Measurements from ENCODE around the gene RNF41. TPM values are rescaled to one million over a fixed set of nuclear protein-coding genes. Genes with fewer than 3 reads are reported as not detected.

Gene RNF41
- polyA plus RNA-seq, 12 donors = 35.3 to 47.1 (median 41.8) TPM; not detected in 1

DNA sequence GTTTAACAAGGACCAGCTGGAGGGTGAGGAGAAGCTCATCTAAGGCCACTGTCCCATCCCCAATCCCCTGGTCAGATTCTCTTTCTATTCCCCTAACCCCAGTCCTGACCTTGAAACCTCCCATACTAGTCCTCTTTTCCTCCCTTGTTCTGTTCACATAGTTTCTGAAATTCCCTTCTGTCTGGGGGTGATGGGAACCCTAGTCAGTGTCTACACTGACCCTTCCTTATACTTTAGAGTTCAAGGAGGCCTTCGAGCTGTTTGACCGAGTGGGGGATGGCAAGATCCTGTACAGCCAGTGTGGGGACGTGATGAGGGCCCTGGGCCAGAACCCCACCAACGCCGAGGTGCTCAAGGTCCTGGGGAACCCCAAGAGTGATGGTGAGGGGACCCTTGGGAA, 66.9 kb downstream of the RNF41 start:
- DNase-seq = no peak

- DNase-seq = no peak
Measured at GRCh38 chr12:56154246-56154771, 67.4 kb downstream of the RNF41 start.

DNA sequence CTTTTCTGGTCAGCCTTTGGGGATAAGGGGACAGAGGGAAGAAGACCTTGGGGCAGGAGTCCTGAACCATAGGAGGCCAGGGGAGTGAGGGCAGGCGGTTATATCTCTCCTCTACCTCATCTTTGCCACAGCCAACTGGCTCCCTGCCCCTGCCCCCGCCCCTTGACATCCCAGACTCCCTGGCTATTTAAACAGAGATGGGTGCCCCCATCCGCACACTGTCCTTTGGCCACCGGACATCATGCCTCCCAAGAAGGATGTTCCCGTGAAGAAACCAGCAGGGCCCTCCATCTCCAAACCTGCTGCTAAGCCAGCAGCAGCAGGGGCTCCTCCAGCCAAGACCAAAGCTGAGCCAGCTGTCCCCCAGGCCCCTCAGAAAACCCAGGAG, 68.0 kb downstream of the RNF41 start:
- no peak for DNase-seq

GRCh38 chr12:56152756-56153677, 68.7 kb downstream of the RNF41 start:
- no peak for DNase-seq

Other genes starting within 250 kb of the RNF41 start
- gene RAB5B, start 247.8 kb downstream of the RNF41 start, polyA plus RNA-seq (ENCODE audit: insufficient read length in 12 of 12) = 100 to 1,000 TPM in 11 of 12 donors, not detected in 1; 115 to 151 (median 130) TPM
- 10 to 100 TPM in 11 of 12 donors, not detected in 1; 12.0 to 30.1 (median 14.7) TPM for gene SUOX, start 224.6 kb downstream of the RNF41 start, polyA plus RNA-seq (ENCODE audit: insufficient read length in 12 of 12)
- 10 to 100 TPM in 2 of 12 donors, 1 to 10 TPM in 9, not detected in 1; 6.4 to 18.9 (median 8.8) TPM for gene IKZF4, start 200.9 kb downstream of the RNF41 start, polyA plus RNA-seq (ENCODE audit: insufficient read length in 12 of 12)
- gene RPS26, start 180.0 kb downstream of the RNF41 start, polyA plus RNA-seq (ENCODE audit: insufficient read length in 12 of 12) = 100 to 1,000 TPM in 11 of 12 donors, not detected in 1; 101 to 603 (median 433) TPM
- 1,000 to 10,000 TPM in 1 of 12 donors, 100 to 1,000 TPM in 11; 119 to 2,162 (median 195) TPM for gene ERBB3, start 141.8 kb downstream of the RNF41 start, polyA plus RNA-seq (ENCODE audit: insufficient read length in 12 of 12)
- gene PA2G4, start 117.4 kb downstream of the RNF41 start, polyA plus RNA-seq (ENCODE audit: insufficient read length in 12 of 12) = 100 to 1,000 TPM in 9 of 12 donors, 10 to 100 TPM in 2, not detected in 1; 94.9 to 156 (median 115) TPM
- over 10,000 TPM in 1 of 12 donors, 1,000 to 10,000 TPM in 11; 2,042 to 11,980 (median 5,603) TPM for gene RPL41, start 105.3 kb downstream of the RNF41 start, polyA plus RNA-seq (ENCODE audit: insufficient read length in 12 of 12)
- 1 to 10 TPM in 11 of 12 donors, not detected in 1; 3.3 to 8.8 (median 5.0) TPM for gene ZC3H10, start 103.7 kb downstream of the RNF41 start, polyA plus RNA-seq (ENCODE audit: insufficient read length in 12 of 12)
- gene ESYT1, start 93.7 kb downstream of the RNF41 start, polyA plus RNA-seq (ENCODE audit: insufficient read length in 12 of 12) = 10 to 100 TPM in 11 of 12 donors, not detected in 1; 40.1 to 83.4 (median 75.0) TPM
- gene MYL6B, start 69.3 kb downstream of the RNF41 start, polyA plus RNA-seq (ENCODE audit: insufficient read length in 12 of 12) = 1,000 to 10,000 TPM in 2 of 12 donors, 100 to 1,000 TPM in 10; 364 to 1,212 (median 828) TPM
- gene MYL6, start 63.6 kb downstream of the RNF41 start, polyA plus RNA-seq (ENCODE audit: insufficient read length in 12 of 12) = 1,000 to 10,000 TPM in 11 of 12 donors, not detected in 1; 1,137 to 1,762 (median 1,374) TPM
- gene SMARCC2, start 32.4 kb downstream of the RNF41 start, polyA plus RNA-seq (ENCODE audit: insufficient read length in 12 of 12) = 100 to 1,000 TPM in 1 of 12 donors, 10 to 100 TPM in 10, not detected in 1; 56.4 to 105 (median 65.4) TPM
- 10 to 100 TPM in 11 of 12 donors, not detected in 1; 14.7 to 36.7 (median 17.3) TPM for gene NABP2, start 2.4 kb upstream of the RNF41 start, polyA plus RNA-seq (ENCODE audit: insufficient read length in 12 of 12)
- gene SLC39A5, start 8.1 kb upstream of the RNF41 start, polyA plus RNA-seq (ENCODE audit: insufficient read length in 12 of 12) = 10 to 100 TPM in 1 of 12 donors, 1 to 10 TPM in 2, under 1 TPM in 7, not detected in 2; 0.13 to 85.4 (median 0.59) TPM
- gene ANKRD52, start 36.5 kb upstream of the RNF41 start, polyA plus RNA-seq (ENCODE audit: insufficient read length in 12 of 12) = 10 to 100 TPM in 11 of 12 donors, not detected in 1; 12.6 to 25.2 (median 17.7) TPM
- 10 to 100 TPM in 11 of 12 donors, not detected in 1; 13.5 to 32.5 (median 17.4) TPM for gene COQ10A, start 45.0 kb upstream of the RNF41 start, polyA plus RNA-seq (ENCODE audit: insufficient read length in 12 of 12)
- 100 to 1,000 TPM; 136 to 255 (median 226) TPM for gene CS, start 78.4 kb upstream of the RNF41 start, polyA plus RNA-seq (ENCODE audit: insufficient read length in 12 of 12)
- gene CNPY2, start 94.1 kb upstream of the RNF41 start, polyA plus RNA-seq (ENCODE audit: insufficient read length in 12 of 12) = 10 to 100 TPM in 11 of 12 donors, not detected in 1; 36.5 to 90.7 (median 57.4) TPM
- gene PAN2, start 112.1 kb upstream of the RNF41 start, polyA plus RNA-seq (ENCODE audit: insufficient read length in 12 of 12) = 10 to 100 TPM in 11 of 12 donors, not detected in 1; 30.5 to 85.6 (median 47.9) TPM
- gene IL23A, start 117.0 kb upstream of the RNF41 start, polyA plus RNA-seq (ENCODE audit: insufficient read length in 12 of 12) = 1 to 10 TPM in 1 of 12 donors, under 1 TPM in 7, not detected in 4; 0.26 to 2.2 (median 0.58) TPM
- 100 to 1,000 TPM in 2 of 12 donors, 10 to 100 TPM in 9, not detected in 1; 33.4 to 116 (median 56.4) TPM for gene STAT2, start 138.2 kb upstream of the RNF41 start, polyA plus RNA-seq (ENCODE audit: insufficient read length in 12 of 12)
- gene APOF, start 140.9 kb upstream of the RNF41 start, polyA plus RNA-seq (ENCODE audit: insufficient read length in 12 of 12) = under 1 TPM in 3 of 12 donors, not detected in 9; 0.07 to 0.12 (median 0.11) TPM
- 10 to 100 TPM in 9 of 12 donors, 1 to 10 TPM in 2, not detected in 1; 9.8 to 23.6 (median 16.1) TPM for gene TIMELESS, start 227.5 kb upstream of the RNF41 start, polyA plus RNA-seq (ENCODE audit: insufficient read length in 12 of 12)
- under 1 TPM in 4 of 12 donors, not detected in 8; 0.19 to 0.34 (median 0.23) TPM for gene MIP, start 232.7 kb upstream of the RNF41 start, polyA plus RNA-seq (ENCODE audit: insufficient read length in 12 of 12)
- gene SPRYD4, start 246.7 kb upstream of the RNF41 start, polyA plus RNA-seq (ENCODE audit: insufficient read length in 12 of 12) = 1 to 10 TPM in 11 of 12 donors, not detected in 1; 1.4 to 3.4 (median 2.3) TPM

Measured in muscle of arm (tissue), 12 donors.